IMR-90 (cell line): ENCODE data around the gene HSF2BP. TPM values are rescaled to one million over a fixed set of nuclear protein-coding genes. Genes with fewer than 3 reads are reported as not detected.

ENCODE experiments used
- ATAC-seq: fragments of 200-7000 bp; cut with Tn5 transposase; 2 replicates; pipeline ENCODE4 v1.9.1; 2020; ENCODE audit warnings: low read depth, mild to moderate bottlenecking, moderate library complexity
- BruUV-seq: library from RNA; stranded (reverse); fragments of 400-500 nt; replicated peaks from 2 replicates; lab custom pipeline; 2021; lab: Mats Ljungman, UMichigan
- CTCF ChIA-PET: fragments of 300-600 bp; formaldehyde crosslinking; extraction: SDS; loops from one replicate; lab custom pipeline; 2021; ENCODE audit warnings: antibody characterized with exemption; lab: Yijun Ruan, JAX
- POLR2A ChIA-PET: fragments of 300-600 bp; sonication (Branson Sonifier 250); formaldehyde crosslinking; loops from one replicate; lab custom pipeline; 2022; ENCODE audit warnings: antibody characterized with exemption; ENCODE audit not compliant: unreplicated experiment; lab: Charles Lee
- DNase-seq: peaks from one replicate; pipeline ENCODE4 v3.0.0; 2013
- H2AFZ ChIP-seq: replicated peaks from 2 replicates; pipeline ENCODE3; 2013; ENCODE audit warnings: low read length, mild to moderate bottlenecking; ENCODE audit not compliant: poor library complexity
- H2AK5ac ChIP-seq: 2 replicates; pipeline ENCODE4 v1.6.1; 2013; ENCODE audit warnings: low read depth, low read length, inconsistent platforms
- H2AK9ac ChIP-seq: replicated peaks from 2 replicates; pipeline ENCODE3; 2013; ENCODE audit warnings: mild to moderate bottlenecking, low read depth, low read length, moderate library complexity; ENCODE audit not compliant: poor library complexity
- H2BK120ac ChIP-seq: 2 replicates; pipeline ENCODE4 v1.6.1; 2013; ENCODE audit warnings: low read depth, low read length, inconsistent platforms
- H2BK15ac ChIP-seq: 3 replicates; pipeline ENCODE4 v1.6.1; 2013; ENCODE audit warnings: low read depth, low read length, inconsistent platforms
- H2BK20ac ChIP-seq: 2 replicates; pipeline ENCODE4 v1.6.1; 2013; ENCODE audit warnings: low read depth, mild to moderate bottlenecking, inconsistent platforms, low read length, moderate library complexity
- H2BK5ac ChIP-seq: 2 replicates; pipeline ENCODE4 v1.6.1; 2013; ENCODE audit warnings: mild to moderate bottlenecking, low read depth, low read length, inconsistent platforms; ENCODE audit not compliant: poor library complexity, severe bottlenecking
- H3K14ac ChIP-seq: replicated peaks from 2 replicates; pipeline ENCODE4 v1.6.1; 2013; ENCODE audit warnings: low read depth, low read length, inconsistent platforms
- H3K18ac ChIP-seq: 2 replicates; pipeline ENCODE4 v1.6.1; 2013; ENCODE audit warnings: low read depth, low read length, control low read depth
- H3K23ac ChIP-seq: 2 replicates; pipeline ENCODE4 v1.6.1; 2013; ENCODE audit warnings: low read depth, low read length, inconsistent platforms
- H3K27ac ChIP-seq: 2 replicates; pipeline ENCODE4 v1.5.1; 2013; ENCODE audit warnings: mild to moderate bottlenecking, control low read depth, low read length; ENCODE audit not compliant: insufficient read depth
- H3K27me3 ChIP-seq: 2 replicates; pipeline ENCODE4 v1.6.1; 2013; ENCODE audit warnings: low read length; ENCODE audit not compliant: control insufficient read depth, insufficient read depth
- H3K36me3 ChIP-seq: 2 replicates; pipeline ENCODE4 v1.6.1; 2013; ENCODE audit warnings: low read length, mixed read lengths; ENCODE audit not compliant: control insufficient read depth, insufficient read depth
- H3K4ac ChIP-seq: 2 replicates; pipeline ENCODE4 v1.6.1; 2013; ENCODE audit warnings: low read depth, low read length, inconsistent platforms
- H3K4me1 ChIP-seq: 2 replicates; pipeline ENCODE4 v1.6.1; 2013; ENCODE audit warnings: low read length, mixed read lengths; ENCODE audit not compliant: control insufficient read depth, insufficient read depth
- H3K4me2 ChIP-seq: 2 replicates; pipeline ENCODE4 v1.6.1; 2013; ENCODE audit warnings: low read depth, mild to moderate bottlenecking, control low read depth, low read length, moderate library complexity
- H3K4me3 ChIP-seq: 2 replicates; pipeline ENCODE4 v1.5.1; 2013; ENCODE audit warnings: low read depth, mild to moderate bottlenecking, control low read depth, low read length, moderate library complexity; ENCODE audit not compliant: insufficient read depth
- H3K56ac ChIP-seq: 2 replicates; pipeline ENCODE4 v1.6.1; 2013; ENCODE audit warnings: low read length, inconsistent platforms; ENCODE audit not compliant: insufficient read depth; ENCODE audit errors: extremely low read depth
- H3K79me1 ChIP-seq, 2 experiments: 2 replicates each; pipeline ENCODE4 v1.6.1; 2013; ENCODE audit warnings: low read length in 2 of 2, inconsistent platforms in 1 of 2, low read depth in 1 of 2
- H3K9ac ChIP-seq: 2 replicates; pipeline ENCODE4 v1.6.1; 2013; ENCODE audit warnings: low read depth, low read length, control low read depth
- H3K9me1 ChIP-seq: 2 replicates; pipeline ENCODE4 v1.6.1; 2013; ENCODE audit warnings: low read length, inconsistent platforms; ENCODE audit not compliant: insufficient read depth
- H3K9me3 ChIP-seq: 2 replicates; pipeline ENCODE4 v1.6.1; 2013; ENCODE audit warnings: low read length; ENCODE audit not compliant: control insufficient read depth, insufficient read depth
- H4K20me1 ChIP-seq: 2 replicates; pipeline ENCODE4 v1.6.1; 2013; ENCODE audit warnings: low read length, inconsistent platforms; ENCODE audit not compliant: insufficient read depth
- H4K5ac ChIP-seq: 2 replicates; pipeline ENCODE4 v1.6.1; 2013; ENCODE audit warnings: mild to moderate bottlenecking, low read depth, low read length, control low read depth
- H4K8ac ChIP-seq, 2 experiments: 2 replicates each; pipeline ENCODE4 v1.6.1; 2013; ENCODE audit warnings: low read depth in 2 of 2, low read length in 2 of 2, control low read depth in 1 of 2, inconsistent platforms in 1 of 2
- H4K91ac ChIP-seq: 2 replicates; pipeline ENCODE4 v1.6.1; 2013; ENCODE audit warnings: low read depth, low read length, inconsistent platforms; ENCODE audit not compliant: insufficient read depth
- CHD1 ChIP-seq: IDR thresholded peaks from 2 replicates; pipeline ENCODE4 v1.6.1; 2012; ENCODE audit warnings: low read depth, low read length, improper control_type of control experiment
- CTCF ChIP-seq: conservative IDR thresholded peaks from 2 replicates; pipeline ENCODE4 v1.5.1; 2012; ENCODE audit warnings: mild to moderate bottlenecking, low read depth, low read length, improper control_type of control experiment
- ELK1 ChIP-seq: fragments of 150-350 bp; IDR thresholded peaks from 2 replicates; pipeline ENCODE4 v1.6.1; 2016; ENCODE audit warnings: low read depth, mild to moderate bottlenecking, low read length, moderate library complexity, borderline replicate concordance
- FOS ChIP-seq: fragments of 150-350 bp; IDR thresholded peaks from 2 replicates; pipeline ENCODE4 v1.6.1; 2016; ENCODE audit warnings: low read depth, low read length
- MAFK ChIP-seq: IDR thresholded peaks from 2 replicates; pipeline ENCODE4 v1.6.1; 2012; ENCODE audit warnings: low read depth, low read length, improper control_type of control experiment
- MAZ ChIP-seq: IDR thresholded peaks from 2 replicates; pipeline ENCODE4 v1.6.1; 2012; ENCODE audit warnings: low read depth, mild to moderate bottlenecking, low read length, improper control_type of control experiment, moderate library complexity, borderline replicate concordance
- MXI1 ChIP-seq: IDR thresholded peaks from 2 replicates; pipeline ENCODE4 v1.6.1; 2012; ENCODE audit warnings: low read depth, mild to moderate bottlenecking, low read length, moderate library complexity, borderline replicate concordance
- POLR2A ChIP-seq: IDR thresholded peaks from 2 replicates; pipeline ENCODE4 v1.6.1; 2012; ENCODE audit warnings: mild to moderate bottlenecking, low read depth, low read length
- RCOR1 ChIP-seq: IDR thresholded peaks from 2 replicates; pipeline ENCODE4 v1.6.1; 2012; ENCODE audit warnings: mild to moderate bottlenecking, low read length, improper control_type of control experiment; ENCODE audit not compliant: insufficient replicate concordance
- SMC3 ChIP-seq: fragments of 150-350 bp; IDR thresholded peaks from 2 replicates; pipeline ENCODE4 v1.6.1; 2016; ENCODE audit warnings: low read depth, mild to moderate bottlenecking, antibody characterized with exemption, low read length, moderate library complexity
- USF2 ChIP-seq: fragments of 150-350 bp; IDR thresholded peaks from 2 replicates; pipeline ENCODE4 v1.6.1; 2017; ENCODE audit warnings: mild to moderate bottlenecking, antibody characterized with exemption, low read length, low read depth
- WGBS, 2 experiments: methylation state at CpG; one replicate each; pipeline versions ENCODE4 v1.1.5 to v1.1.7; 2013; ENCODE audit warnings: missing lambda C conversion rate in 2 of 2; ENCODE audit not compliant: insufficient read length in 1 of 2; ENCODE audit errors: extremely low coverage in 2 of 2; 5-methylcytosine and 5-hydroxymethylcytosine counted together
- dilution Hi-C: fragments of 300-500 bp; cut with HindIII; formaldehyde crosslinking; loops from one replicate; pipeline ENCODE4 v1.14.3; 2018; ENCODE audit warnings: low sequenced_read_pairs; ENCODE audit not compliant: unreplicated experiment
- in situ Hi-C: fragments of 300-500 bp; cut with MboI; formaldehyde crosslinking; loops from 3 replicates; pipeline ENCODE4 v1.14.3; 2019; ENCODE audit warnings: low sequenced_read_pairs, inconsistent platforms, mixed read lengths
- intact Hi-C: fragments of 100-400 bp; cut with micrococcal nuclease; formaldehyde crosslinking; loops from 2 replicates; pipeline ENCODE4 v1.10.0; 2022
- polyA plus RNA-seq, 3 experiments: library from polyadenylated mRNA; depleted of rRNA; stranded (reverse); fragments of >200 nt; gene quantifications; 2 replicates each; pipeline ENCODE4 v1.2.3, GENCODE V29; 2012; ENCODE audit warnings: low replicate concordance in 1 of 3
- total RNA-seq: library from RNA; depleted of rRNA; stranded (reverse); fragments of >200 nt; gene quantifications from 2 replicates; pipeline ENCODE4 v1.2.3, GENCODE V29; 2012

HSF2BP gene
- total and polyA plus RNA-seq, 2 of the 4 experiments (the other 2 are of a cell fraction), result 0.87 to 0.90 TPM

- Histone ChIP-seq H2AK5ac (no peak overlapping the region), H3K23ac (no peak overlapping the region), H3K9me1 (no peaks in the 10 kb centered on the region), H2BK15ac (no peak overlapping the region), H4K20me1 (no peaks in the 10 kb centered on the region), H3K56ac (no peak overlapping the region), H2BK5ac (no peak overlapping the region), H3K4ac (no peak overlapping the region), H2BK20ac (no peak overlapping the region), H3K18ac (no peak overlapping the region), H3K4me2 (no peak overlapping the region), H3K79me1 (no peaks in the 10 kb centered on the region), H3K9me3 (no peaks in the 10 kb centered on the region), H2AK9ac (no peak overlapping the region), H3K27ac (no peak overlapping the region), H2AFZ (no peak overlapping the region), H4K91ac (no peak overlapping the region), H3K9ac (no peak overlapping the region), H2BK120ac (no peak overlapping the region), H4K8ac (no peak overlapping the region), H3K14ac (no peak overlapping the region), H3K27me3 (no peaks in the 10 kb centered on the region), H3K4me3 (no peak overlapping the region), H3K36me3 (peaks cover 4% of the 10 kb centered on the region; the same call in 1 of the 2 replicates), H3K4me1 (peaks cover 5% of the 10 kb centered on the region; the same call in 1 of the 2 replicates), H4K5ac (no peak overlapping the region)
- intact Hi-C loops (no loop called here), dilution Hi-C loops (no loop called here), in situ Hi-C loops (no loop called here)
- TF ChIP-seq POLR2A (no peak), CHD1 (no peak), RCOR1 (no peak), USF2 (no peak), MXI1 (no peak), SMC3 (no peak), FOS (no peak), CTCF (no peak), MAZ (no peak), ELK1 (no peak), MAFK (no peak)
- 52% methylated on average over 3 of the region's 13 CpGs; no CpG with 5 or more reads in 1 of the 2 experiments for WGBS, 2 experiments
- DNase-seq (no peak), ATAC-seq (no peak)
- CTCF ChIA-PET, result no interaction called here
- no TSS peak for BruUV-seq
- POLR2A ChIA-PET, result no interaction called here
Observed at GRCh38 chr21:43699933-43700599, 40.8 kb upstream of the HSF2BP start.
